Gastroesophageal sphincter (tissue), 3 donors: ENCODE results near the gene TMCC1.

Source experiments
- CTCF ChIP-seq, 4 experiments: fragments of 200-600 bp in 2 of 4; fragments of 450-650 bp in 2 of 4; sonication (generic) in 1 of 4; IDR thresholded peaks; one replicate each; pipeline ENCODE4 v1.5.1; 2017 to 2019; ENCODE audit warnings: antibody characterized with exemption in 4 of 4, mild to moderate bottlenecking in 2 of 4, moderate library complexity in 2 of 4
- EP300 ChIP-seq: sonication (generic); formaldehyde crosslinking; IDR thresholded peaks from one replicate; pipeline ENCODE4 v1.6.1; 2017; ENCODE audit warnings: antibody characterized with exemption, mild to moderate bottlenecking
- POLR2A ChIP-seq, 2 donors: fragments of 450-650 bp; IDR thresholded peaks; one replicate each; pipeline ENCODE4 v1.6.1; 2017; ENCODE audit warnings: antibody characterized with exemption in 2 of 2, mild to moderate bottlenecking in 2 of 2, moderate library complexity in 1 of 2
- POLR2AphosphoS5 ChIP-seq: sonication (generic); formaldehyde crosslinking; IDR thresholded peaks from one replicate; pipeline ENCODE4 v1.6.1; 2017; ENCODE audit warnings: antibody characterized with exemption

- TF ChIP-seq CTCF (IDR thresholded peaks at IDR 0.05) (no peak), POLR2AphosphoS5 (no peak), EP300 (no peak), POLR2A (IDR thresholded peaks at IDR 0.05) (no peak)
Measured at GRCh38 chr3:129624347-129625071, 269.0 kb downstream of the TMCC1 start.
